Hindlimb muscle (tissue), 1 donor: ENCODE data around the gene DDX50. TPM values are rescaled to one million over a fixed set of nuclear protein-coding genes. Genes with fewer than 3 reads are reported as not detected.

Experiments used
- DNase-seq: peaks from one replicate; pipeline ENCODE4 v3.0.0-alpha.2; 2013
- polyA plus RNA-seq: library from polyadenylated mRNA; unstranded; fragments of 120-200 nt; gene quantifications from one replicate; pipeline ENCODE4 v1.2.1, GENCODE V29; 2013; ENCODE audit not compliant: insufficient read length

DDX50 gene
- polyA plus RNA-seq, 1 donor, result 46.1 TPM

GRCh38 chr10:68988530-68989316, 87.6 kb downstream of the DDX50 start, which contains the start of gene KIFBP:
Gene KIFBP, plus strand, starts transcription at chr10:68988803. Its CDS starts 30 bp downstream, at chr10:68988833.
- DNase-seq, result peak; percentile 97

- DNase-seq, result no peak
Measured at GRCh38 chr10:68989317-68989990, 88.3 kb downstream of the DDX50 start.

- no peak for DNase-seq
Measured at GRCh38 chr10:68992636-68993440, 91.7 kb downstream of the DDX50 start.

Other genes with a start within 250 kb of the DDX50 start
- 67.4 TPM for gene CCAR1, start 180.1 kb upstream of the DDX50 start, polyA plus RNA-seq
- 2.3 TPM for gene STOX1, start 73.8 kb upstream of the DDX50 start, polyA plus RNA-seq
- 40.8 TPM for gene DDX21, start 54.9 kb downstream of the DDX50 start, polyA plus RNA-seq
- gene KIFBP, start 87.5 kb downstream of the DDX50 start, polyA plus RNA-seq, result 23.9 TPM
- 21.8 TPM for gene SRGN, start 186.8 kb downstream of the DDX50 start, polyA plus RNA-seq
- 35.4 TPM for gene VPS26A, start 222.9 kb downstream of the DDX50 start, polyA plus RNA-seq